MM.1S (cell line): ENCODE results near the gene SYNDIG1.

Source experiments
- DNase-seq: peaks from one replicate; pipeline ENCODE4 v3.0.0-alpha.2; 2015
- H2AFZ ChIP-seq: fragments of 300-600 bp; sonication (generic); 2 replicates; pipeline ENCODE4 v1.6.0; 2016; ENCODE audit warnings: antibody characterized with exemption, low read length
- H3F3A ChIP-seq: fragments of 300-600 bp; sonication (generic); 2 replicates; pipeline ENCODE4 v1.6.1; 2016; ENCODE audit warnings: mild to moderate bottlenecking, antibody characterized with exemption, low read length, moderate library complexity, mixed read lengths; ENCODE audit not compliant: insufficient read depth
- H3K27ac ChIP-seq: fragments of 300-600 bp; sonication (generic); 2 replicates; pipeline ENCODE4 v1.5.1; 2016; ENCODE audit warnings: mild to moderate bottlenecking, low read length
- H3K27me3 ChIP-seq: fragments of 300-600 bp; sonication (generic); replicated peaks from 2 replicates; pipeline ENCODE4 v1.6.0; 2016; ENCODE audit warnings: low read length; ENCODE audit not compliant: insufficient read depth
- H3K36me3 ChIP-seq: fragments of 300-600 bp; sonication (generic); replicated peaks from 2 replicates; pipeline ENCODE4 v1.6.1; 2016; ENCODE audit warnings: mild to moderate bottlenecking, low read length, mixed read lengths; ENCODE audit not compliant: insufficient read depth
- H3K4me1 ChIP-seq: fragments of 300-600 bp; sonication (generic); 2 replicates; pipeline ENCODE4 v1.6.1; 2016; ENCODE audit warnings: low read length, mixed read lengths
- H3K4me2 ChIP-seq: fragments of 300-600 bp; sonication (generic); 2 replicates; pipeline ENCODE4 v1.6.0; 2016; ENCODE audit warnings: low read depth, low read length
- H3K4me3 ChIP-seq: fragments of 300-600 bp; sonication (generic); 2 replicates; pipeline ENCODE4 v1.5.1; 2016; ENCODE audit warnings: low read length, mixed read lengths
- H3K79me2 ChIP-seq: fragments of 300-600 bp; sonication (generic); 2 replicates; pipeline ENCODE4 v1.6.1; 2016; ENCODE audit warnings: mixed run types, low read length, mixed read lengths
- H3K9ac ChIP-seq: fragments of 300-600 bp; sonication (generic); 2 replicates; pipeline ENCODE4 v1.6.1; 2016; ENCODE audit warnings: low read length, mixed read lengths
- H3K9me2 ChIP-seq: fragments of 300-600 bp; sonication (generic); replicated peaks from 2 replicates; pipeline ENCODE4 v1.6.1; 2016; ENCODE audit warnings: mild to moderate bottlenecking, low read length, mixed read lengths; ENCODE audit not compliant: insufficient read depth
- H3K9me3 ChIP-seq: fragments of 300-600 bp; sonication (generic); replicated peaks from 2 replicates; pipeline ENCODE4 v1.6.1; 2016; ENCODE audit warnings: mild to moderate bottlenecking, low read length, mixed read lengths; ENCODE audit not compliant: insufficient read depth
- H4K20me1 ChIP-seq: fragments of 300-600 bp; sonication (generic); 2 replicates; pipeline ENCODE4 v1.6.1; 2016; ENCODE audit warnings: mild to moderate bottlenecking, low read length, moderate library complexity, mixed read lengths; ENCODE audit not compliant: insufficient read depth
- EZH2 ChIP-seq: fragments of 300-600 bp; sonication (generic); optimal IDR thresholded peaks from 2 replicates; pipeline ENCODE3; 2017; ENCODE audit warnings: low read depth, mild to moderate bottlenecking, antibody characterized with exemption, low read length, mixed read lengths
- EZH2phosphoT487 ChIP-seq: fragments of 300-600 bp; sonication (generic); IDR thresholded peaks from 2 replicates; pipeline ENCODE4 v1.6.1; 2018; ENCODE audit warnings: antibody characterized with exemption, low read length
- TF ChIP-seq, protein P1 (sequence below): fragments of 300-600 bp; sonication (generic); IDR thresholded peaks from 2 replicates; pipeline ENCODE4 v1.5.1; 2016; ENCODE audit warnings: antibody characterized with exemption, low read length, mixed read lengths

SYNDIG1 gene

DNA sequence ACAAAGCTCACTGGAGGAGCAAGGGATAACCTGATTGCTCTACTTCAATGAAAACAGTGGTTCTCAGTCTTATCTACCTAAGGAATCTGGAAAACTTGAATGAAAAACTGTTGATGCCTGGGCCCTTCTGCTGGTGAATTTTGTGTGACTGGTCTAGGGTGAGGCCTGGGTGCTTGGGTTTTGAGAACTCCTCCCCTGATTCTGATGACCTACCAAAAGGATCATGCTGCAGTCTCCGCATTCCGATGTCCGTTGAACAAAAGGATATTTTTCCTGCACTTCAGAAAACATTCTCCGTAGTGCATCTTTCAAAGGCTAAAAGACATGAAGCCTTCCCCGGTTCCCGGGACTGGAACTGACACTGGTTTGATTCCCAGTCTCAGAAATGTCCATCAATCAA is 157.9 kb downstream of the SYNDIG1 start:
- TF ChIP-seq, protein P1, sequence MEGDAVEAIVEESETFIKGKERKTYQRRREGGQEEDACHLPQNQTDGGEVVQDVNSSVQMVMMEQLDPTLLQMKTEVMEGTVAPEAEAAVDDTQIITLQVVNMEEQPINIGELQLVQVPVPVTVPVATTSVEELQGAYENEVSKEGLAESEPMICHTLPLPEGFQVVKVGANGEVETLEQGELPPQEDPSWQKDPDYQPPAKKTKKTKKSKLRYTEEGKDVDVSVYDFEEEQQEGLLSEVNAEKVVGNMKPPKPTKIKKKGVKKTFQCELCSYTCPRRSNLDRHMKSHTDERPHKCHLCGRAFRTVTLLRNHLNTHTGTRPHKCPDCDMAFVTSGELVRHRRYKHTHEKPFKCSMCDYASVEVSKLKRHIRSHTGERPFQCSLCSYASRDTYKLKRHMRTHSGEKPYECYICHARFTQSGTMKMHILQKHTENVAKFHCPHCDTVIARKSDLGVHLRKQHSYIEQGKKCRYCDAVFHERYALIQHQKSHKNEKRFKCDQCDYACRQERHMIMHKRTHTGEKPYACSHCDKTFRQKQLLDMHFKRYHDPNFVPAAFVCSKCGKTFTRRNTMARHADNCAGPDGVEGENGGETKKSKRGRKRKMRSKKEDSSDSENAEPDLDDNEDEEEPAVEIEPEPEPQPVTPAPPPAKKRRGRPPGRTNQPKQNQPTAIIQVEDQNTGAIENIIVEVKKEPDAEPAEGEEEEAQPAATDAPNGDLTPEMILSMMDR: no peak
- TF ChIP-seq EZH2phosphoT487: no peak
- no peak for TF ChIP-seq EZH2
- no peak for DNase-seq
- no peak overlapping the region for H3K4me2 ChIP-seq
- no peak overlapping the region for H3K4me3 ChIP-seq
- no peaks in the 10 kb centered on the region for H3K4me1 ChIP-seq
- no peak overlapping the region for H3K9ac ChIP-seq
- H3F3A ChIP-seq: no peaks in the 10 kb centered on the region
- no peaks in the 10 kb centered on the region for H3K27me3 ChIP-seq
- H3K27ac ChIP-seq: no peak overlapping the region
- H3K36me3 ChIP-seq: no peaks in the 10 kb centered on the region
- H3K9me2 ChIP-seq: no peaks in the 10 kb centered on the region
- H4K20me1 ChIP-seq: no peaks in the 10 kb centered on the region
- no peak overlapping the region for H2AFZ ChIP-seq
- no peaks in the 10 kb centered on the region for H3K9me3 ChIP-seq
- no peaks in the 10 kb centered on the region for H3K79me2 ChIP-seq

DNA sequence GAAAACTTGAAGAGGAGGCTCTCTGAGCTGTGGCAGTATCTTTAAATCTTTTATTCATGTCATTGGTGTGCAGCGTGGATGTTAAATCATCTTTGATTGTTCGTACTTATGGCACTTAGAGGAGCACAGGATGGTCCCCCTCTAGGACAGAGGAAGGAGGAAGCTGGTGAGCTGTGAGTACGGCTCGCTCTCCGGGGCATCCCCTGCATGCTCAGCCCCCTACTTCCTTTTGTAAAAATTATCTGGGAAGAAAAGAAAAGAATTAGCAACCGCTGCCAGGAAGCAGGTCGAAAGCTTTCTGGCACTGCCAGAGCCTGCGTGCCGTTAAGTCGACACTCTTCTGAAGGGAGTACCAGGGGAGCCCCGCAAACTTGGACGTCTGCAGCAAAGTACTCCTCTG is 158.5 kb downstream of the SYNDIG1 start:
- no peak for TF ChIP-seq EZH2phosphoT487
- TF ChIP-seq, protein P1: no peak
- no peak for TF ChIP-seq EZH2
- Histone ChIP-seq H3K9me2 (no peaks in the 10 kb centered on the region), H2AFZ (no peak overlapping the region), H3K27me3 (no peaks in the 10 kb centered on the region), H3K4me1 (no peaks in the 10 kb centered on the region), H3K79me2 (no peaks in the 10 kb centered on the region), H3K4me2 (no peak overlapping the region), H3K4me3 (no peak overlapping the region), H3K36me3 (no peaks in the 10 kb centered on the region), H3F3A (no peaks in the 10 kb centered on the region), H3K9ac (no peak overlapping the region), H3K9me3 (no peaks in the 10 kb centered on the region), H3K27ac (no peak overlapping the region), H4K20me1 (no peaks in the 10 kb centered on the region)
- no peak for DNase-seq

DNA sequence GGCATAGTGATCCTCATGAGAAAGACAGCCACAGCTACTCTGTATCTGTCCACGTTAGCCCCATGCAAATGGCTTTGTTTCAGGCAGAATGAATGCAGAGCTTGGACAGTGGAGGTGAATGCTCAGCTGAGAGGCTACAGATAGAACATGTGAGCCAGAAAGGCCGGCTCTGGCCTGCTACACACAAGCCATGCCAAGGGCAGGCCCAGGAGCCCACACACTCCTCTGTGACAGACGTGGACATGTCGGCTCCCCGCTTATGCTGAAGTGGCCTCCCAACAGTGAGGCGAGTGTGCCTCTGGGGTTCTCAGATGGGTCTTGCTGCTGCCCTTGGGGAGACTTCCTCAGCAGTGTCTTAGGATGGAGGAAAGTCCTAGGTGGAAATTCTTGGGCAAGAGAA is 159.6 kb downstream of the SYNDIG1 start:
- no peaks in the 10 kb centered on the region for H3K4me1 ChIP-seq
- H3K9me2 ChIP-seq: no peaks in the 10 kb centered on the region
- no peaks in the 10 kb centered on the region for H3K79me2 ChIP-seq
- H3K27me3 ChIP-seq: no peaks in the 10 kb centered on the region
- H3F3A ChIP-seq: no peaks in the 10 kb centered on the region
- no peak for DNase-seq
- TF ChIP-seq, protein P1: no peak
- TF ChIP-seq EZH2 (no peak), EZH2phosphoT487 (no peak)
- no peak overlapping the region for H3K9ac ChIP-seq
- H3K4me3 ChIP-seq: no peak overlapping the region
- no peak overlapping the region for H2AFZ ChIP-seq
- H3K9me3 ChIP-seq: no peaks in the 10 kb centered on the region
- no peak overlapping the region for H3K4me2 ChIP-seq
- H4K20me1 ChIP-seq: no peaks in the 10 kb centered on the region
- H3K36me3 ChIP-seq: no peaks in the 10 kb centered on the region
- no peak overlapping the region for H3K27ac ChIP-seq
